Testis (tissue), 2 donors: ENCODE results near the gene ANKRD16.

Source experiments
- POLR2A ChIP-seq: fragments of 450-650 bp; IDR thresholded peaks from one replicate; pipeline ENCODE4 v1.6.1; 2017; ENCODE audit warnings: antibody characterized with exemption, mild to moderate bottlenecking, moderate library complexity
- TF ChIP-seq, protein P1 (sequence below), 3 experiments: fragments of 450-650 bp in 2 of 3; fragments of 200-600 bp in 1 of 3; sonication (generic) in 1 of 3; IDR thresholded peaks; one replicate each; pipeline ENCODE4 v1.5.1; 2016 to 2019; ENCODE audit warnings: antibody characterized with exemption in 3 of 3, mild to moderate bottlenecking in 2 of 3, moderate library complexity in 1 of 3

- TF ChIP-seq, protein P1, sequence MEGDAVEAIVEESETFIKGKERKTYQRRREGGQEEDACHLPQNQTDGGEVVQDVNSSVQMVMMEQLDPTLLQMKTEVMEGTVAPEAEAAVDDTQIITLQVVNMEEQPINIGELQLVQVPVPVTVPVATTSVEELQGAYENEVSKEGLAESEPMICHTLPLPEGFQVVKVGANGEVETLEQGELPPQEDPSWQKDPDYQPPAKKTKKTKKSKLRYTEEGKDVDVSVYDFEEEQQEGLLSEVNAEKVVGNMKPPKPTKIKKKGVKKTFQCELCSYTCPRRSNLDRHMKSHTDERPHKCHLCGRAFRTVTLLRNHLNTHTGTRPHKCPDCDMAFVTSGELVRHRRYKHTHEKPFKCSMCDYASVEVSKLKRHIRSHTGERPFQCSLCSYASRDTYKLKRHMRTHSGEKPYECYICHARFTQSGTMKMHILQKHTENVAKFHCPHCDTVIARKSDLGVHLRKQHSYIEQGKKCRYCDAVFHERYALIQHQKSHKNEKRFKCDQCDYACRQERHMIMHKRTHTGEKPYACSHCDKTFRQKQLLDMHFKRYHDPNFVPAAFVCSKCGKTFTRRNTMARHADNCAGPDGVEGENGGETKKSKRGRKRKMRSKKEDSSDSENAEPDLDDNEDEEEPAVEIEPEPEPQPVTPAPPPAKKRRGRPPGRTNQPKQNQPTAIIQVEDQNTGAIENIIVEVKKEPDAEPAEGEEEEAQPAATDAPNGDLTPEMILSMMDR (IDR thresholded peaks at IDR 0.05), result no peak
- no peak for TF ChIP-seq POLR2A
Measured at GRCh38 chr10:5831446-5831782, 58.3 kb downstream of the ANKRD16 start.
